ENCODE measurements around the gene STOX2. TPM values are rescaled to one million over a fixed set of nuclear protein-coding genes. Genes with fewer than 3 reads are reported as not detected.

STOX2 gene
- total and polyA plus RNA-seq, 2 of the 8 experiments (the other 6 are each of a cell fraction or from before 2014, with no cell fraction given): 5.5 to 20.0 TPM

- TF ChIP-seq CHD7 (IDR thresholded peaks at IDR 0.05; ENCODE audit: insufficient replicate concordance, low read length) (no peak), E2F6 (IDR thresholded peaks at IDR 0.05) (no peak), ZNF274 (IDR thresholded peaks at IDR 0.05; ENCODE audit: borderline replicate concordance, extremely low read depth, low read length) (no peak), KDM5A (IDR thresholded peaks at IDR 0.05; ENCODE audit: low read length) (no peak), BRCA1 (IDR thresholded peaks at IDR 0.05; ENCODE audit: low read depth, low read length) (no peak), CREB1 (IDR thresholded peaks at IDR 0.05) (no peak), YY1 (IDR thresholded peaks at IDR 0.05; ENCODE audit: low read depth, low read length) (no peak), POLR2AphosphoS5 (IDR thresholded peaks at IDR 0.05; ENCODE audit: low read depth, low read length) (no peak), ATF3 (IDR thresholded peaks at IDR 0.05; ENCODE audit: insufficient read depth, low read depth, low read length) (no peak)
Observed at GRCh38 chr4:183920512-183920911, 15.4 kb downstream of the STOX2 start (continued).
